T-helper 2 cell treated with Interferon-gamma antibody and Interleukin-4, amounts not matched to agents 5 μg/mL and 100 μg/mL, for 36 hours (primary cell): ENCODE data around the gene UPK1A.

Experiments used
- DNase-seq: peaks from one replicate; pipeline ENCODE4 v3.0.0; 2021; ENCODE audit warnings: low spot score
- H3K27ac Mint-ChIP-seq: one replicate; pipeline ENCODE4 v1.8.0; 2021; ENCODE audit warnings: mild to moderate bottlenecking, mixed read lengths
- H3K27me3 Mint-ChIP-seq: one replicate; pipeline ENCODE4 v1.8.0; 2021; ENCODE audit warnings: low read depth, mixed read lengths
- H3K36me3 Mint-ChIP-seq: one replicate; pipeline ENCODE4 v1.8.0; 2021; ENCODE audit warnings: low read depth, mixed read lengths
- H3K4me1 Mint-ChIP-seq: one replicate; pipeline ENCODE4 v1.8.0; 2021; ENCODE audit warnings: low read depth, mixed read lengths
- H3K4me3 Mint-ChIP-seq: one replicate; pipeline ENCODE4 v1.8.0; 2022; ENCODE audit warnings: mild to moderate bottlenecking, moderate library complexity, mixed read lengths
- H3K9me3 Mint-ChIP-seq: one replicate; pipeline ENCODE4 v1.8.0; 2021; ENCODE audit warnings: mixed read lengths

The UPK1A gene

GRCh38 chr19:35666251-35666913, at the start of gene UPK1A:
TSS of gene UPK1A (plus strand) at chr19:35666517. CDS start at chr19:35666813, 296 bp downstream.
- Mint-ChIP-seq H3K27ac (no peak within 1 kb of the TSS), H3K4me3 (no peak within 1 kb of the TSS), H3K9me3 (no peaks in the 10 kb centered on the region), H3K36me3 (no peaks in the 10 kb centered on the region), H3K27me3 (peaks cover 15% of the 10 kb centered on the region), H3K4me1 (peaks cover 4% of the 10 kb centered on the region)
- DNase-seq = no peak

GRCh38 chr19:35618857-35619256, 47.5 kb upstream of the UPK1A start:
- H3K27me3 Mint-ChIP-seq = no peaks in the 10 kb centered on the region
- H3K36me3 Mint-ChIP-seq = peaks cover 16% of the 10 kb centered on the region
- H3K9me3 Mint-ChIP-seq = no peaks in the 10 kb centered on the region
- no peak for DNase-seq
- no peak overlapping the region for H3K4me3 Mint-ChIP-seq
- H3K27ac Mint-ChIP-seq = peak overlapping the region; percentile 45
- H3K4me1 Mint-ChIP-seq = no peaks in the 10 kb centered on the region

- Mint-ChIP-seq H3K4me1 (no peaks in the 10 kb centered on the region), H3K36me3 (peaks cover 15% of the 10 kb centered on the region), H3K9me3 (no peaks in the 10 kb centered on the region), H3K27me3 (no peaks in the 10 kb centered on the region), H3K27ac (no peak overlapping the region), H3K4me3 (no peak overlapping the region)
- no peak for DNase-seq
Measured at GRCh38 chr19:35619290-35619923, 46.9 kb upstream of the UPK1A start.

GRCh38 chr19:35620001-35620400, 46.3 kb upstream of the UPK1A start:
- H3K36me3 Mint-ChIP-seq = peaks cover 13% of the 10 kb centered on the region
- no peak for DNase-seq
- H3K27ac Mint-ChIP-seq = no peak overlapping the region
- no peaks in the 10 kb centered on the region for H3K9me3 Mint-ChIP-seq
- no peaks in the 10 kb centered on the region for H3K27me3 Mint-ChIP-seq
- H3K4me3 Mint-ChIP-seq = no peak overlapping the region
- H3K4me1 Mint-ChIP-seq = no peaks in the 10 kb centered on the region

GRCh38 chr19:35621708-35622107, 44.6 kb upstream of the UPK1A start:
- Mint-ChIP-seq H3K27me3 (no peaks in the 10 kb centered on the region), H3K4me3 (no peak overlapping the region), H3K9me3 (no peaks in the 10 kb centered on the region), H3K27ac (peak overlapping the region; percentile 72), H3K4me1 (no peaks in the 10 kb centered on the region), H3K36me3 (peaks cover 5% of the 10 kb centered on the region)
- DNase-seq = no peak

GRCh38 chr19:35622750-35623149, 43.6 kb upstream of the UPK1A start:
- Mint-ChIP-seq H3K36me3 (peaks cover 5% of the 10 kb centered on the region), H3K4me3 (no peak overlapping the region), H3K4me1 (no peaks in the 10 kb centered on the region), H3K27ac (peak overlapping the region; percentile 4), H3K9me3 (no peaks in the 10 kb centered on the region), H3K27me3 (no peaks in the 10 kb centered on the region)
- DNase-seq = no peak

GRCh38 chr19:35623327-35624010, 42.8 kb upstream of the UPK1A start:
- Mint-ChIP-seq H3K4me3 (no peak overlapping the region), H3K27ac (no peak overlapping the region), H3K27me3 (no peaks in the 10 kb centered on the region), H3K4me1 (peaks cover 2% of the 10 kb centered on the region), H3K36me3 (peaks cover 5% of the 10 kb centered on the region), H3K9me3 (no peaks in the 10 kb centered on the region)
- DNase-seq = no peak

- Mint-ChIP-seq H3K4me3 (peak overlapping the region; percentile 99), H3K9me3 (no peaks in the 10 kb centered on the region), H3K27me3 (no peaks in the 10 kb centered on the region), H3K36me3 (peaks cover 27% of the 10 kb centered on the region), H3K27ac (peak overlapping the region; percentile 99), H3K4me1 (peaks cover 8% of the 10 kb centered on the region)
- DNase-seq = no peak
Measured at GRCh38 chr19:35628264-35628564, 38.1 kb upstream of the UPK1A start.

GRCh38 chr19:35628565-35629331, 37.6 kb upstream of the UPK1A start, which contains the start of gene RBM42:
TSS of gene RBM42 (plus strand) at chr19:35629036. CDS start at chr19:35629154, 118 bp downstream.
- Mint-ChIP-seq H3K4me3 (peak within 1 kb of the TSS; percentile 99), H3K27ac (peak within 1 kb of the TSS; percentile 99), H3K4me1 (peaks cover 8% of the 10 kb centered on the region), H3K36me3 (peaks cover 30% of the 10 kb centered on the region), H3K27me3 (no peaks in the 10 kb centered on the region), H3K9me3 (no peaks in the 10 kb centered on the region)
- peak; percentile 96 for DNase-seq

GRCh38 chr19:35629332-35629633, 37.0 kb upstream of the UPK1A start:
- Mint-ChIP-seq H3K4me1 (peaks cover 8% of the 10 kb centered on the region), H3K27me3 (no peaks in the 10 kb centered on the region), H3K9me3 (no peaks in the 10 kb centered on the region), H3K27ac (peak overlapping the region; percentile 99), H3K36me3 (peaks cover 33% of the 10 kb centered on the region), H3K4me3 (peak overlapping the region; percentile 99)
- no peak for DNase-seq

GRCh38 chr19:35633727-35634440, 32.4 kb upstream of the UPK1A start:
- Mint-ChIP-seq H3K36me3 (peaks cover 51% of the 10 kb centered on the region), H3K27me3 (no peaks in the 10 kb centered on the region), H3K9me3 (no peaks in the 10 kb centered on the region), H3K4me1 (peaks cover 5% of the 10 kb centered on the region), H3K27ac (no peak overlapping the region), H3K4me3 (no peak overlapping the region)
- no peak for DNase-seq

GRCh38 chr19:35636651-35637050, 29.7 kb upstream of the UPK1A start:
- no peaks in the 10 kb centered on the region for H3K9me3 Mint-ChIP-seq
- H3K4me3 Mint-ChIP-seq = no peak overlapping the region
- H3K27ac Mint-ChIP-seq = no peak overlapping the region
- H3K27me3 Mint-ChIP-seq = no peaks in the 10 kb centered on the region
- H3K4me1 Mint-ChIP-seq = peaks cover 7% of the 10 kb centered on the region
- peaks cover 41% of the 10 kb centered on the region for H3K36me3 Mint-ChIP-seq
- no peak for DNase-seq

GRCh38 chr19:35637165-35637564, 29.2 kb upstream of the UPK1A start:
- DNase-seq = no peak
- no peak overlapping the region for H3K4me3 Mint-ChIP-seq
- H3K4me1 Mint-ChIP-seq = peaks cover 8% of the 10 kb centered on the region
- no peaks in the 10 kb centered on the region for H3K27me3 Mint-ChIP-seq
- H3K27ac Mint-ChIP-seq = no peak overlapping the region
- peaks cover 36% of the 10 kb centered on the region for H3K36me3 Mint-ChIP-seq
- H3K9me3 Mint-ChIP-seq = no peaks in the 10 kb centered on the region
